IPS-20b (cell line): ENCODE measurements around the gene PIP5KL1.

ENCODE experiments used
- H3K27ac ChIP-seq: one replicate; pipeline ENCODE4 v1.5.1; 2013; ENCODE audit warnings: low read length
- H3K27me3 ChIP-seq: 2 replicates; pipeline ENCODE4 v1.6.1; 2013; ENCODE audit warnings: mild to moderate bottlenecking, low read length, inconsistent platforms; ENCODE audit not compliant: insufficient read depth
- H3K36me3 ChIP-seq: 2 replicates; pipeline ENCODE4 v1.6.1; 2013; ENCODE audit warnings: low read depth, mild to moderate bottlenecking, inconsistent platforms, low read length, moderate library complexity; ENCODE audit not compliant: insufficient read depth
- H3K4me1 ChIP-seq: 2 replicates; pipeline ENCODE4 v1.6.1; 2013; ENCODE audit warnings: mild to moderate bottlenecking, control low read depth, inconsistent platforms, low read length, moderate library complexity; ENCODE audit not compliant: insufficient read depth
- H3K4me3 ChIP-seq: 2 replicates; pipeline ENCODE4 v1.5.1; 2013; ENCODE audit warnings: mild to moderate bottlenecking, low read length, inconsistent platforms
- H3K9ac ChIP-seq: 2 replicates; pipeline ENCODE4 v1.6.1; 2013; ENCODE audit warnings: low read depth, mild to moderate bottlenecking, inconsistent platforms, low read length, moderate library complexity
- H3K9me3 ChIP-seq: 2 replicates; pipeline ENCODE4 v1.6.1; 2013; ENCODE audit warnings: mild to moderate bottlenecking, low read depth, low read length, inconsistent platforms; ENCODE audit not compliant: insufficient read depth

The PIP5KL1 gene

DNA sequence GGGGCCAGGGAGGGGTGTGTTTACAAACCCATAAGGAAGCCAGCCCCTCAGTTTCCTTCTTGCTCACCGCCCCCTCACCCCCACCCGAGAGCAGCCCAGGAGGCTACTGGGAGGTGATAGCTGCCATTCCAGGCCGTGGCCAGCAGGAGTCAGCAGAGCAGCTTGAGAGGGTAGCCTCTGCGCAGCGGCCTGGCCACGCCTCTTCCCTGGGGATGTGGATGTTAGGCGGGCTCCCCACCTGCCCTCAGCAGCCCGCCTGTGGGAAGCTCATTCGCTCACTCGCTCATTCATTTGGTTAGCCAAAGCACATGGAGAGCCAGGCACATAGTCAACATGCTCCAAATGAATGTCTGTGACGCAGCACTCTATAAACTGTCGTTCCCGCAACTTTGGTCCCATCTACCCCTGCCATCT is 13.2 kb upstream of the PIP5KL1 start:
- H3K9me3 ChIP-seq: no peaks in the 10 kb centered on the region
- H3K27me3 ChIP-seq: no peaks in the 10 kb centered on the region
- H3K9ac ChIP-seq: no peak overlapping the region
- no peak overlapping the region for H3K27ac ChIP-seq
- H3K4me1 ChIP-seq: no peaks in the 10 kb centered on the region
- H3K36me3 ChIP-seq: peaks cover 58% of the 10 kb centered on the region
- no peak overlapping the region for H3K4me3 ChIP-seq

GRCh38 chr9:127943011-127943662 is 12.6 kb upstream of the PIP5KL1 start:
- Histone ChIP-seq H3K36me3 (peaks cover 58% of the 10 kb centered on the region), H3K4me3 (no peak overlapping the region), H3K4me1 (no peaks in the 10 kb centered on the region), H3K9me3 (no peaks in the 10 kb centered on the region), H3K27me3 (no peaks in the 10 kb centered on the region), H3K27ac (no peak overlapping the region), H3K9ac (no peak overlapping the region)

- Histone ChIP-seq H3K27me3 (no peaks in the 10 kb centered on the region), H3K36me3 (peaks cover 52% of the 10 kb centered on the region), H3K4me1 (no peaks in the 10 kb centered on the region), H3K9me3 (no peaks in the 10 kb centered on the region), H3K27ac (no peak overlapping the region), H3K4me3 (no peak overlapping the region), H3K9ac (no peak overlapping the region)
These were observed 11.8 kb upstream of the PIP5KL1 start for GRCh38 chr9:127942216-127943010.

DNA sequence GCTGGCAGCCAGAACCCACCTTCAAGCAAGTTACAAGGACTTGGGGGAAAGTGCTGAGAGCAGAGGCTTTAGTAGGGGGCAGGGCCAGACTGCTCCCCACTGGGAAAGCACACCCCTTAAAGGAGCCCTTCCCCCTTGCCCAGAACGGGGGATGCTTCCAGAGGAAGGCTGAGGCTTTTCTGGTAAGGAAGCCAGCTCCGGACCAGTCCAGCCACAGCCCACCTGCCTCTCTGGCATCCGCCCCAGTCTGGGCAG is 11.3 kb upstream of the PIP5KL1 start:
- no peaks in the 10 kb centered on the region for H3K9me3 ChIP-seq
- peaks cover 51% of the 10 kb centered on the region for H3K36me3 ChIP-seq
- no peak overlapping the region; the same call in 1 of the 2 replicates for H3K9ac ChIP-seq
- H3K4me1 ChIP-seq: peaks cover 1% of the 10 kb centered on the region; the same call in 1 of the 2 replicates
- no peak overlapping the region for H3K27ac ChIP-seq
- H3K27me3 ChIP-seq: no peaks in the 10 kb centered on the region
- no peak overlapping the region for H3K4me3 ChIP-seq

GRCh38 chr9:127941062-127941960 is 10.7 kb upstream of the PIP5KL1 start:
- peaks cover 51% of the 10 kb centered on the region for H3K36me3 ChIP-seq
- no peak overlapping the region; the same call in 1 of the 2 replicates for H3K9ac ChIP-seq

DNA sequence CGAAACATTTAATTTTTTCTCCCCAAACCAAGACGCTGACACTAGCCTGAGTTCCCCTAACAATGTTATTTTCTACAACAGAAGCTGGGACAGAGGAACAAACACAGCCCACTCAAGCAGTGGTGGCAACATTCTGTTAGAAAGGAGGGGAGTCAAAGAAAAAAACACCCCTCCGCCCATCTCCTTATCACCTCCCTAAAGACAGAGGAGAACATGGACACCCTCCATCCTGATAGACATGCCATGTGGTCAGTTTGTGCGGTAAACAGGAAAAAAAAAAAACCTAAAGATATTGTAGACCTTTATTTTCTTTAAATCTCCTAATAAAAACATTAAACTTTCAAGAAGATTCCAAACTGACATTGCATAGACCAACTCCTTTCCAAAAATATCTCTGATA is 10.0 kb upstream of the PIP5KL1 start:
- H3K36me3 ChIP-seq: peaks cover 47% of the 10 kb centered on the region

More at GRCh38 chr9:127941062-127941960, 10.7 kb upstream of the PIP5KL1 start:
- Histone ChIP-seq H3K27me3 (no peaks in the 10 kb centered on the region), H3K27ac (no peak overlapping the region), H3K9me3 (no peaks in the 10 kb centered on the region), H3K4me3 (no peak overlapping the region), H3K4me1 (peaks cover 7% of the 10 kb centered on the region)

DNA sequence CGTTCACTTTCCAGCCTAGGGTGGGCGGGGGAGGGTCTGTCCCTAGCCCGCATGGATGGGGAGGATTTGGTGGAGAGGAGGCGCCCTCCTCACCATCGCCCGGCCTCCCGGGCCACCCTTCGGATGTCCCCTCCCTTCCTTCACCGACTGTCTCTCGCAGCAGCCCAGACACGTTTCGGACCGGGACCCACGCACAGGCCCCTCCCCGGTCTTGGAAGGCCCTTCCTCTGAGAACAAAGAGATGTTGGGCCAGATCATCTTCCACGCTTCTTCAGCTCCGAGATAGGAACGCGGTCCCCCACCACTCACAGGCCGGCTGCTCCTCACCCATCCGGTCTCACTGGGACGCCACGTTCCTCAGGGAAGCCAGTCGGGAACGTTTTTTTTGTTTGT is 7.7 kb upstream of the PIP5KL1 start:
- Histone ChIP-seq H3K27me3 (no peaks in the 10 kb centered on the region), H3K36me3 (peaks cover 35% of the 10 kb centered on the region), H3K4me3 (peak overlapping the region; percentile 92), H3K4me1 (peaks cover 7% of the 10 kb centered on the region), H3K9ac (peak overlapping the region; percentile 85; the same call in 1 of the 2 replicates), H3K9me3 (no peaks in the 10 kb centered on the region), H3K27ac (peak overlapping the region; percentile 49)

More for the DNA sequence above, 10.0 kb upstream of the PIP5KL1 start:
- Histone ChIP-seq H3K4me3 (no peak overlapping the region), H3K9ac (no peak overlapping the region), H3K4me1 (peaks cover 7% of the 10 kb centered on the region), H3K27ac (no peak overlapping the region), H3K27me3 (no peaks in the 10 kb centered on the region), H3K9me3 (no peaks in the 10 kb centered on the region)

GRCh38 chr9:127937388-127938297 is 7.1 kb upstream of the PIP5KL1 start, which contains the start of gene DPM2:
Gene DPM2, minus strand, starts transcription at chr9:127937854. Its CDS starts 34 bp downstream, at chr9:127937820.
- Histone ChIP-seq H3K4me1 (peaks cover 7% of the 10 kb centered on the region), H3K27ac (peak within 1 kb of the TSS; percentile 49), H3K9me3 (no peaks in the 10 kb centered on the region), H3K27me3 (no peaks in the 10 kb centered on the region), H3K36me3 (peaks cover 31% of the 10 kb centered on the region), H3K4me3 (peak within 1 kb of the TSS; percentile 92), H3K9ac (peak within 1 kb of the TSS; percentile 85)

DNA sequence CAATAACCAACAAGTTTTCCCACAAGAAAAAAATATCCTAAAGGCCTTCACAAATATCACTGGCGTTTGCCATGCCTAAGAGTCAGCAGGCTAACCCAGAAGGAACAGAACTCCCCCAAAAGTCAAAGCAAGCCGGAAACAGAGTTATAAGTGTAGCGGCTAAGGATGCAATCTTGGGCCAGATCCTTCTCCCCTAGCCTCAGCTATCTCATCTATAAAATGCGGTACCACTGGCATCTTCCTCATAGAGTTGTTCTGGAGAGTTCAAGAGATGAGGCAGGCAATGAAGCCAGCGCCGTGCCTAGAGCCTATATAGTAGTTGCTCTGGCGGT is 6.4 kb upstream of the PIP5KL1 start:
- Histone ChIP-seq H3K4me1 (peaks cover 7% of the 10 kb centered on the region), H3K9me3 (no peaks in the 10 kb centered on the region), H3K27ac (peak overlapping the region; percentile 10), H3K27me3 (no peaks in the 10 kb centered on the region), H3K9ac (peak overlapping the region; percentile 85), H3K4me3 (peak overlapping the region; percentile 92), H3K36me3 (peaks cover 25% of the 10 kb centered on the region)

DNA sequence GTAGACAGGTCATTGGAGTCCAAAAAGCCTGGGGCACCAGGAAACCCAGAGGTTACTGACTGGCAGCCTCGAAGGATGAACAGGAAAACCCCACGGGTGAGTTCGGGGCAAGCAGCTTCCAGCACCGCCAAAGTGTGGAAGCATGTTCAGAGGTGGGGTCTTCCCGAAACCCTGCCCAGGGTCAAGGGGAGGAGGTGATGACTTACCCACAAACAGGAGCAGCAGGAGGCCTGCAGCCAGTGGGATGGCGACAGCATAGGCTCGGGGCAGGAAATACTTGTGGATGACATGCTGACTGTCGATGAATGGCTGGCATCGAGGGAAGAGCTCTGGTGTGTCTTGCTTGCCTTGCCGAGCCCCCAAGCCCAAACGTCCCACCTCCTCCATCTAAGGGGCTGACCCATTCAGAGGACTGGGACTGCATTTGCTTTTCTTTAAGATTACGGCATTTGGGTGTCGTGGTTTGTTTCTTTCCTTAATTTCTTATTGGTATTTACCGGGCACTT is 5.8 kb upstream of the PIP5KL1 start:
- peak overlapping the region; percentile 92 for H3K4me3 ChIP-seq
- peak overlapping the region; percentile 85; the same call in 1 of the 2 replicates for H3K9ac ChIP-seq
- H3K27ac ChIP-seq: no peak overlapping the region
- H3K9me3 ChIP-seq: no peaks in the 10 kb centered on the region
- H3K36me3 ChIP-seq: peaks cover 21% of the 10 kb centered on the region; the same call in 1 of the 2 replicates
- H3K4me1 ChIP-seq: peaks cover 7% of the 10 kb centered on the region
- no peaks in the 10 kb centered on the region for H3K27me3 ChIP-seq
